Smooth muscle cell (in vitro differentiated cells): ENCODE measurements around the gene RCN1. TPM values are rescaled to one million over a fixed set of nuclear protein-coding genes. Genes with fewer than 3 reads are reported as not detected.
"Not testable (repeated sequence)": the region's sequence is repeated elsewhere in the genome, so short reads cannot be mapped to it uniquely, and the experiment has no call there.

Source experiments
- DNase-seq: peaks from one replicate; lab custom pipeline; 2025; ENCODE audit not compliant: unreplicated experiment; lab: John Stamatoyannopoulos, UW
- H2AFZ ChIP-seq: fragments of 200-600 bp; sonication (generic); 2 replicates; pipeline ENCODE4 v1.6.0; 2016; ENCODE audit warnings: antibody characterized with exemption, low read depth, mild to moderate bottlenecking
- H3F3A ChIP-seq: fragments of 200-600 bp; sonication (generic); 2 replicates; pipeline ENCODE4 v1.6.0; 2017; ENCODE audit warnings: antibody characterized with exemption, low read depth
- H3K27ac ChIP-seq: fragments of 200-600 bp; sonication (generic); 2 replicates; pipeline ENCODE4 v1.5.1; 2016; ENCODE audit warnings: low read depth, mild to moderate bottlenecking
- H3K27me3 ChIP-seq: fragments of 200-600 bp; sonication (generic); 2 replicates; pipeline ENCODE4 v1.6.1; 2016; ENCODE audit warnings: low read depth, mild to moderate bottlenecking
- H3K36me3 ChIP-seq: fragments of 200-600 bp; sonication (generic); 2 replicates; pipeline ENCODE4 v1.5.1; 2016; ENCODE audit warnings: low read depth
- H3K4me1 ChIP-seq: fragments of 200-600 bp; sonication (generic); 2 replicates; pipeline ENCODE4 v1.5.1; 2016; ENCODE audit warnings: low read depth
- H3K4me2 ChIP-seq: fragments of 200-600 bp; sonication (generic); 2 replicates; pipeline ENCODE4 v1.6.0; 2016; ENCODE audit warnings: mild to moderate bottlenecking
- H3K4me3 ChIP-seq: fragments of 200-600 bp; sonication (generic); 2 replicates; pipeline ENCODE4 v1.5.1; 2016; ENCODE audit warnings: mild to moderate bottlenecking
- H3K79me2 ChIP-seq: fragments of 200-600 bp; sonication (generic); 2 replicates; pipeline ENCODE4 v1.6.0; 2016; ENCODE audit warnings: low read depth, mild to moderate bottlenecking
- H3K9ac ChIP-seq: fragments of 200-600 bp; sonication (generic); 2 replicates; pipeline ENCODE4 v1.6.0; 2016; ENCODE audit warnings: low read depth
- H3K9me3 ChIP-seq: fragments of 200-600 bp; sonication (generic); replicated peaks from 2 replicates; pipeline ENCODE4 v1.5.1; 2016; ENCODE audit warnings: low read depth
- H4K20me1 ChIP-seq: fragments of 200-600 bp; sonication (generic); 2 replicates; pipeline ENCODE4 v1.6.0; 2016; ENCODE audit warnings: low read depth
- CTCF ChIP-seq: fragments of 200-600 bp; sonication (generic); IDR thresholded peaks from 2 replicates; pipeline ENCODE4 v1.5.1; 2017; ENCODE audit warnings: borderline replicate concordance, mild to moderate bottlenecking, antibody characterized with exemption; ENCODE audit not compliant: insufficient read depth, poor library complexity, severe bottlenecking
- WGBS: methylation state at CpG from one replicate; pipeline ENCODE4 v1.1.7; 2016; ENCODE audit warnings: low lambda C conversion rate; 5-methylcytosine and 5-hydroxymethylcytosine counted together
- polyA plus RNA-seq: library from polyadenylated mRNA; unstranded; fragments of >200 nt; fragmentation: Nextera tagmentation; extraction: Ambion mirVana; gene quantifications from 2 replicates; pipeline ENCODE4 v1.2.1, GENCODE V29; 2016
- total RNA-seq: library from RNA; depleted of rRNA; stranded (reverse); fragments of >200 nt; gene quantifications from 2 replicates; pipeline ENCODE4 v1.2.3, GENCODE V29; 2014

The RCN1 gene
- total and polyA plus RNA-seq, 2 experiments from 2014 or later, result 244 to 372 TPM

GRCh38 chr11:32113920-32114203 is 23.0 kb downstream of the RCN1 start:
- 88% methylated on average over 2 of the region's 2 CpGs for WGBS
- no peaks in the 10 kb centered on the region for H3K36me3 ChIP-seq
- H2AFZ ChIP-seq, result no peak overlapping the region
- no peak overlapping the region for H3K27ac ChIP-seq
- no peaks in the 10 kb centered on the region for H3K4me1 ChIP-seq
- no peaks in the 10 kb centered on the region for H3K27me3 ChIP-seq
- no peaks in the 10 kb centered on the region for H4K20me1 ChIP-seq
- no peaks in the 10 kb centered on the region for H3K9me3 ChIP-seq
- no peak overlapping the region for H3K4me3 ChIP-seq
- no peak for TF ChIP-seq CTCF
- H3K4me2 ChIP-seq, result no peak overlapping the region
- H3F3A ChIP-seq, result peaks cover 3% of the 10 kb centered on the region
- H3K79me2 ChIP-seq, result no peaks in the 10 kb centered on the region
- DNase-seq, result no peak
- no peak overlapping the region for H3K9ac ChIP-seq

- Histone ChIP-seq H3K4me2 (no peak overlapping the region), H3K36me3 (no peaks in the 10 kb centered on the region), H4K20me1 (no peaks in the 10 kb centered on the region), H3K4me1 (no peaks in the 10 kb centered on the region), H3K27ac (no peak overlapping the region), H2AFZ (no peak overlapping the region), H3K79me2 (no peaks in the 10 kb centered on the region), H3K9ac (no peak overlapping the region), H3K4me3 (no peak overlapping the region), H3K9me3 (no peaks in the 10 kb centered on the region), H3F3A (no peaks in the 10 kb centered on the region), H3K27me3 (peaks cover 6% of the 10 kb centered on the region)
- TF ChIP-seq CTCF, result peak; percentile 10
- no peak for DNase-seq
- 30% methylated on average over 5 of the region's 5 CpGs for WGBS
These were observed 24.6 kb downstream of the RCN1 start for GRCh38 chr11:32115446-32115845.

GRCh38 chr11:32116668-32117067 is 25.8 kb downstream of the RCN1 start:
- Histone ChIP-seq H3K4me2 (no peak overlapping the region), H2AFZ (no peak overlapping the region), H3K4me1 (no peaks in the 10 kb centered on the region), H3K9me3 (no peaks in the 10 kb centered on the region), H3K27ac (no peak overlapping the region), H3K79me2 (no peaks in the 10 kb centered on the region), H3K9ac (no peak overlapping the region), H3F3A (no peaks in the 10 kb centered on the region), H4K20me1 (no peaks in the 10 kb centered on the region), H3K27me3 (peaks cover 10% of the 10 kb centered on the region), H3K4me3 (no peak overlapping the region), H3K36me3 (no peaks in the 10 kb centered on the region)
- 47% methylated on average over 2 of the region's 2 CpGs for WGBS
- no peak for TF ChIP-seq CTCF
- no peak for DNase-seq

- H3K4me2 ChIP-seq, result no peak overlapping the region
- no peaks in the 10 kb centered on the region for H4K20me1 ChIP-seq
- no peaks in the 10 kb centered on the region for H3K79me2 ChIP-seq
- H3K27ac ChIP-seq, result no peak overlapping the region
- no peak overlapping the region for H3K4me3 ChIP-seq
- no peak for TF ChIP-seq CTCF
- H2AFZ ChIP-seq, result no peak overlapping the region
- peaks cover 26% of the 10 kb centered on the region for H3K27me3 ChIP-seq
- no peaks in the 10 kb centered on the region for H3K36me3 ChIP-seq
- no peak for DNase-seq
- H3F3A ChIP-seq, result no peaks in the 10 kb centered on the region
- 50% methylated on average over 7 of the region's 7 CpGs for WGBS
- no peaks in the 10 kb centered on the region for H3K9me3 ChIP-seq
- H3K9ac ChIP-seq, result no peak overlapping the region
- no peaks in the 10 kb centered on the region for H3K4me1 ChIP-seq
These were observed 27.4 kb downstream of the RCN1 start for GRCh38 chr11:32118025-32118974.

GRCh38 chr11:32119139-32119538 is 28.3 kb downstream of the RCN1 start:
- not testable (repeated sequence) for H3K9ac ChIP-seq, H4K20me1 ChIP-seq, H2AFZ ChIP-seq, H3K79me2 ChIP-seq, H3K36me3 ChIP-seq, H3K4me1 ChIP-seq, H3K27ac ChIP-seq, H3K9me3 ChIP-seq, H3K4me3 ChIP-seq, DNase-seq, H3F3A ChIP-seq, H3K4me2 ChIP-seq
- peaks cover 34% of the 10 kb centered on the region for H3K27me3 ChIP-seq
- 90% methylated on average over 5 of the region's 5 CpGs for WGBS
